K562 (cell line): Measurements from ENCODE around the gene MECR. TPM values are rescaled to one million over a fixed set of nuclear protein-coding genes. Genes with fewer than 3 reads are reported as not detected.

Experiments
- CUX1 ChIP-seq: fragments of 200-800 bp; sonication (Bioruptor generic); IDR thresholded peaks from 2 replicates; pipeline ENCODE4 v1.6.1; 2016; ENCODE audit warnings: missing genetic modification characterization, missing compliant biosample characterization
- FOXK1 ChIP-seq: sonication (generic); formaldehyde crosslinking; IDR thresholded peaks from 2 replicates; pipeline ENCODE4 v1.8.0; 2022; ENCODE audit warnings: missing genetic modification reagents, mild to moderate bottlenecking, borderline replicate concordance
- GTF2F1 ChIP-seq: IDR thresholded peaks from 2 replicates; pipeline ENCODE4 v1.6.1; 2011; ENCODE audit warnings: low read depth, low read length, improper control_type of control experiment
- NEUROD1 ChIP-seq: fragments of 150-350 bp; IDR thresholded peaks from 2 replicates; pipeline ENCODE4 v1.6.1; 2014; ENCODE audit warnings: borderline replicate concordance, low read length, low read depth; ENCODE audit not compliant: partially characterized antibody
- NFIX ChIP-seq: fragments of 250-450 bp; sonication (Bioruptor Pico); IDR thresholded peaks from 2 replicates; pipeline ENCODE4 v1.4.0; 2020; ENCODE audit warnings: low read depth, mild to moderate bottlenecking, moderate library complexity
- PML ChIP-seq: IDR thresholded peaks from 2 replicates; pipeline ENCODE4 v1.6.1; 2012; ENCODE audit warnings: low read length, inconsistent platforms
- RBBP5 ChIP-seq: fragments of 200-600 bp; sonication (generic); IDR thresholded peaks from 2 replicates; pipeline ENCODE4 v1.6.1; 2012; ENCODE audit warnings: borderline replicate concordance, mild to moderate bottlenecking, low read length, control low read depth, inconsistent platforms; ENCODE audit not compliant: insufficient read depth, poor library complexity, severe bottlenecking
- RBM34 ChIP-seq: fragments of 200-400 bp; formaldehyde crosslinking; IDR thresholded peaks from 2 replicates; pipeline ENCODE4 v1.6.1; 2018; ENCODE audit warnings: low read length, borderline replicate concordance; ENCODE audit not compliant: insufficient read depth
- SIN3B ChIP-seq: fragments of 450-650 bp; IDR thresholded peaks from 2 replicates; pipeline ENCODE4 v1.6.1; 2017; ENCODE audit warnings: low read depth, mild to moderate bottlenecking, moderate library complexity
- SMAD3 ChIP-seq: fragments of 450-650 bp; formaldehyde crosslinking; conservative IDR thresholded peaks from 2 replicates; pipeline ENCODE4 v1.4.0; 2020; ENCODE audit warnings: mild to moderate bottlenecking
- ZNF589 ChIP-seq: fragments of 200-800 bp; sonication (Bioruptor generic); IDR thresholded peaks from 2 replicates; pipeline ENCODE4 v1.6.1; 2016; ENCODE audit warnings: low read depth, missing genetic modification characterization, missing compliant biosample characterization
- polyA plus RNA-seq, 8 experiments: library from polyadenylated mRNA; depleted of rRNA in 4 of 8; stranded (reverse) in 5 of 8; unstranded in 3 of 8; fragments of >200 nt; fragmentation: Nextera tagmentation in 2 of 8; fragmentation: Illumina TruSeq in 1 of 8; extraction: Ambion mirVana in 2 of 8; extraction: Trizol in 1 of 8; gene quantifications; 2 replicates each; pipeline versions ENCODE4 v1.2.1 to v1.2.3, GENCODE V29; 2011 to 2014; ENCODE audit warnings: inconsistent platforms in 1 of 8, missing spikeins in 1 of 8
- total RNA-seq, 7 experiments: library from RNA; depleted of rRNA in 6 of 7; stranded (reverse); fragments of >200 nt in 6 of 7; fragmentation: Illumina TruSeq in 2 of 7; extraction: Trizol in 2 of 7; gene quantifications; 2 replicates each; pipeline versions ENCODE4 v1.2.1 to v1.2.3, GENCODE V29; 2011 to 2021; ENCODE audit warnings: low replicate concordance in 1 of 7
- TF ChIP-seq, protein P1 (sequence below): fragments of 250-450 bp; sonication (Bioruptor Pico); IDR thresholded peaks from 2 replicates; pipeline ENCODE4 v1.5.0; 2022; ENCODE audit warnings: mild to moderate bottlenecking
- TF ChIP-seq, protein P2 (sequence below), 2 experiments: fragments of 450-650 bp; IDR thresholded peaks; 2 replicates each; pipeline ENCODE4 v1.6.1; 2018; ENCODE audit warnings: mild to moderate bottlenecking in 2 of 2, low read depth in 1 of 2; ENCODE audit not compliant: partially characterized antibody in 2 of 2

The MECR gene
- total and polyA plus RNA-seq, 9 of the 15 experiments (the other 6 are each of a cell fraction or from before 2014, with no cell fraction given) = 10.4 to 58.6 (median 42.9) TPM

DNA sequence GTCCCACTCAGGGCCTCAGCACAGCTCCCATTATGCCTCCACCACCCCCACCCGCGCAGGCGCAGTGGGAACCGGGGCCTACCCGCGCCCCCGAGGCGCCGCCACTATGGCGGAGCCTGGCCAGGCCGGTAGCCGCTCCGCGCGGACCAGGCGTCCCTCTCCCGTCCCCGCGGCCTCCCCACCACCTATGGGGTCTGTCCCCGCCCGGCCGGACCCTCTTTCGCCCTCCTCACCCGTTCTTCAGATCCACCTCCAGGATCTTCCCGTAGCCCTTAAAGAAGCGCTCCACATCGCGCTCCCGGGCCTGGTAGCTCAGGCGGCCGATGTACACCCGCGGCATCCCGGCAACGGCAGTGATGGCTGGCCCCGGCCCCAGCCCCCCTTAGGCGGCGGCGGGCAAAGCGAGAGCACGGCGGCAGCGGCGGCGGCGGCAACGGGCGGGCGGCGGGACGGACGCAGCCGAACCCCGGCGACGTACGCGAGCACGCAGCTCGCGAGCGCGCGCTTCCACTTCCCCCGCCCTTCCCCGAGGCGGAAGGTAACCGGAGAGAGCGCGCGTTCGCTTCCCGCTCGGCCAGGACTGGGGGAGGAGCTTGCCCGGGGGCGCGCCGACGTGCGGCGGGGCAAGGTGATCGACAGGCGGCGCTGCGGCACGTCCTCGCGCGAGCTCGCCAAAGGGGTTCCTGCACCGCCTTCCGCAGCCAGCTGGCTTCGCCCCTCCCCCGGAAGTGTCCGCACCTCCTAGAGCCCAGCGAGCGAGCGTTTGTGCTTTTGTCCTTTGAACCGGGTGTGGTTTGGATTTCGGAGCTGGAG is 49.1 kb downstream of the MECR start, which contains the start of gene SRSF4 (continued):
- TF ChIP-seq NFIX (CRISPR knock-in tag) = no peak
- TF ChIP-seq RBM34 = no peak
- no peak for TF ChIP-seq CUX1
- TF ChIP-seq, protein P1, sequence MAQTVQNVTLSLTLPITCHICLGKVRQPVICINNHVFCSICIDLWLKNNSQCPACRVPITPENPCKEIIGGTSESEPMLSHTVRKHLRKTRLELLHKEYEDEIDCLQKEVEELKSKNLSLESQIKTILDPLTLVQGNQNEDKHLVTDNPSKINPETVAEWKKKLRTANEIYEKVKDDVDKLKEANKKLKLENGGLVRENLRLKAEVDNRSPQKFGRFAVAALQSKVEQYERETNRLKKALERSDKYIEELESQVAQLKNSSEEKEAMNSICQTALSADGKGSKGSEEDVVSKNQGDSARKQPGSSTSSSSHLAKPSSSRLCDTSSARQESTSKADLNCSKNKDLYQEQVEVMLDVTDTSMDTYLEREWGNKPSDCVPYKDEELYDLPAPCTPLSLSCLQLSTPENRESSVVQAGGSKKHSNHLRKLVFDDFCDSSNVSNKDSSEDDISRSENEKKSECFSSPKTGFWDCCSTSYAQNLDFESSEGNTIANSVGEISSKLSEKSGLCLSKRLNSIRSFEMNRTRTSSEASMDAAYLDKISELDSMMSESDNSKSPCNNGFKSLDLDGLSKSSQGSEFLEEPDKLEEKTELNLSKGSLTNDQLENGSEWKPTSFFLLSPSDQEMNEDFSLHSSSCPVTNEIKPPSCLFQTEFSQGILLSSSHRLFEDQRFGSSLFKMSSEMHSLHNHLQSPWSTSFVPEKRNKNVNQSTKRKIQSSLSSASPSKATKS (CRISPR knock-in tag) = 0 out of 2 replicates have a peak, but pooled peaks have one; percentile 15
- TF ChIP-seq PML = peak; percentile 68
- TF ChIP-seq FOXK1 (CRISPR knock-in tag) = no peak
- TF ChIP-seq SIN3B = peak; percentile 47; the same call in 1 of the 2 replicates
- TF ChIP-seq SMAD3 (CRISPR knock-in tag) = no peak
- TF ChIP-seq ZNF589 (CRISPR knock-in tag) = no peak; the same call in 1 of the 2 replicates
- TF ChIP-seq, protein P2, sequence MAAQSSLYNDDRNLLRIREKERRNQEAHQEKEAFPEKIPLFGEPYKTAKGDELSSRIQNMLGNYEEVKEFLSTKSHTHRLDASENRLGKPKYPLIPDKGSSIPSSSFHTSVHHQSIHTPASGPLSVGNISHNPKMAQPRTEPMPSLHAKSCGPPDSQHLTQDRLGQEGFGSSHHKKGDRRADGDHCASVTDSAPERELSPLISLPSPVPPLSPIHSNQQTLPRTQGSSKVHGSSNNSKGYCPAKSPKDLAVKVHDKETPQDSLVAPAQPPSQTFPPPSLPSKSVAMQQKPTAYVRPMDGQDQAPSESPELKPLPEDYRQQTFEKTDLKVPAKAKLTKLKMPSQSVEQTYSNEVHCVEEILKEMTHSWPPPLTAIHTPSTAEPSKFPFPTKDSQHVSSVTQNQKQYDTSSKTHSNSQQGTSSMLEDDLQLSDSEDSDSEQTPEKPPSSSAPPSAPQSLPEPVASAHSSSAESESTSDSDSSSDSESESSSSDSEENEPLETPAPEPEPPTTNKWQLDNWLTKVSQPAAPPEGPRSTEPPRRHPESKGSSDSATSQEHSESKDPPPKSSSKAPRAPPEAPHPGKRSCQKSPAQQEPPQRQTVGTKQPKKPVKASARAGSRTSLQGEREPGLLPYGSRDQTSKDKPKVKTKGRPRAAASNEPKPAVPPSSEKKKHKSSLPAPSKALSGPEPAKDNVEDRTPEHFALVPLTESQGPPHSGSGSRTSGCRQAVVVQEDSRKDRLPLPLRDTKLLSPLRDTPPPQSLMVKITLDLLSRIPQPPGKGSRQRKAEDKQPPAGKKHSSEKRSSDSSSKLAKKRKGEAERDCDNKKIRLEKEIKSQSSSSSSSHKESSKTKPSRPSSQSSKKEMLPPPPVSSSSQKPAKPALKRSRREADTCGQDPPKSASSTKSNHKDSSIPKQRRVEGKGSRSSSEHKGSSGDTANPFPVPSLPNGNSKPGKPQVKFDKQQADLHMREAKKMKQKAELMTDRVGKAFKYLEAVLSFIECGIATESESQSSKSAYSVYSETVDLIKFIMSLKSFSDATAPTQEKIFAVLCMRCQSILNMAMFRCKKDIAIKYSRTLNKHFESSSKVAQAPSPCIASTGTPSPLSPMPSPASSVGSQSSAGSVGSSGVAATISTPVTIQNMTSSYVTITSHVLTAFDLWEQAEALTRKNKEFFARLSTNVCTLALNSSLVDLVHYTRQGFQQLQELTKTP (IDR thresholded peaks at IDR 0.05; ENCODE audit: low read depth in 1 of 2, partially characterized antibody in 2 of 2) = no peak
- TF ChIP-seq RBBP5 = peak; percentile 76
- TF ChIP-seq NEUROD1 = peak; percentile 82
- peak; percentile 35 for TF ChIP-seq GTF2F1
